ENCODE measurements around the gene UBN1.

DNA sequence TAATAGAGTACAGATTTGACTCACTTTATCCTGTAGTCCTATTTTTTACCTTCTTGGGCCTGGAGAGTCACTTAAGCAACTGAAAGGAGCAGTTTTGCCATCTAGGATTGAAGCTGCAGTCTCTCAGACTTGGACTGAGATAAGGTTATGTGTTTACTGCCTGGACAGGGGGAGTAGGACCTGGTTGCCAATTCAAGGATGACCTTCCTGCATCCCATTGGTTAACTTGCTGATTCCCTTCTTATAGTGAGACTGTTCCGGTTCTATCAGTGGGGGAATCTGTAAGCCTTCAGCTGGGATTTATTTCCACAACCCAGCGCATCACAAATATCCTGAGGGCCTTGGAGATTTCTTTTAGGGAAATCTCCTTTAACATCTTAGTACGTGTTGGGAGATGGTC is 2.9 kb downstream of the UBN1 start:
- TF ChIP-seq, protein P1, sequence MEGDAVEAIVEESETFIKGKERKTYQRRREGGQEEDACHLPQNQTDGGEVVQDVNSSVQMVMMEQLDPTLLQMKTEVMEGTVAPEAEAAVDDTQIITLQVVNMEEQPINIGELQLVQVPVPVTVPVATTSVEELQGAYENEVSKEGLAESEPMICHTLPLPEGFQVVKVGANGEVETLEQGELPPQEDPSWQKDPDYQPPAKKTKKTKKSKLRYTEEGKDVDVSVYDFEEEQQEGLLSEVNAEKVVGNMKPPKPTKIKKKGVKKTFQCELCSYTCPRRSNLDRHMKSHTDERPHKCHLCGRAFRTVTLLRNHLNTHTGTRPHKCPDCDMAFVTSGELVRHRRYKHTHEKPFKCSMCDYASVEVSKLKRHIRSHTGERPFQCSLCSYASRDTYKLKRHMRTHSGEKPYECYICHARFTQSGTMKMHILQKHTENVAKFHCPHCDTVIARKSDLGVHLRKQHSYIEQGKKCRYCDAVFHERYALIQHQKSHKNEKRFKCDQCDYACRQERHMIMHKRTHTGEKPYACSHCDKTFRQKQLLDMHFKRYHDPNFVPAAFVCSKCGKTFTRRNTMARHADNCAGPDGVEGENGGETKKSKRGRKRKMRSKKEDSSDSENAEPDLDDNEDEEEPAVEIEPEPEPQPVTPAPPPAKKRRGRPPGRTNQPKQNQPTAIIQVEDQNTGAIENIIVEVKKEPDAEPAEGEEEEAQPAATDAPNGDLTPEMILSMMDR (IDR thresholded peaks at IDR 0.05), result no peak
- TF ChIP-seq POLR2A (IDR thresholded peaks at IDR 0.05), result no peak

Data from Peyer's patch (tissue), 4 donors.